MCF 10A (cell line): ENCODE results near the gene SGCD. TPM values are rescaled to one million over a fixed set of nuclear protein-coding genes. Genes with fewer than 3 reads are reported as not detected.

Experiments
- BruUV-seq: library from RNA; stranded (reverse); fragments of 400-500 nt; replicated peaks from 2 replicates; lab custom pipeline; 2021; lab: Mats Ljungman, UMichigan
- CTCF ChIA-PET: fragments of 300-600 bp; sonication (Branson Sonifier 250); formaldehyde crosslinking; extraction: SDS; loops from one replicate; lab custom pipeline; 2021; ENCODE audit warnings: antibody characterized with exemption, inconsistent platforms; lab: Yijun Ruan, JAX
- POLR2A ChIA-PET: fragments of 300-600, 350-650 bp; sonication (Branson Sonifier 250); formaldehyde crosslinking; extraction: SDS; loops from one replicate; lab custom pipeline; 2020; ENCODE audit warnings: antibody characterized with exemption, inconsistent platforms; lab: Yijun Ruan, JAX
- DNase-seq: peaks from one replicate; pipeline ENCODE4 v3.0.0-alpha.2; 2018; ENCODE audit not compliant: unreplicated experiment
- H3K27ac Mint-ChIP-seq: one replicate; pipeline ENCODE4 v1.8.0; 2022; ENCODE audit warnings: mild to moderate bottlenecking, low read depth, mixed read lengths; ENCODE audit not compliant: unreplicated experiment
- H3K27me3 Mint-ChIP-seq: one replicate; pipeline ENCODE4 v1.8.0; 2022; ENCODE audit warnings: mixed read lengths; ENCODE audit not compliant: insufficient read depth, unreplicated experiment
- H3K36me3 Mint-ChIP-seq: one replicate; pipeline ENCODE4 v1.8.0; 2022; ENCODE audit warnings: mild to moderate bottlenecking, moderate library complexity, mixed read lengths; ENCODE audit not compliant: insufficient read depth, unreplicated experiment
- H3K4me1 Mint-ChIP-seq: one replicate; pipeline ENCODE4 v1.8.0; 2022; ENCODE audit warnings: mixed read lengths; ENCODE audit not compliant: insufficient read depth, unreplicated experiment
- H3K4me3 Mint-ChIP-seq: one replicate; pipeline ENCODE4 v1.8.0; 2022; ENCODE audit warnings: mild to moderate bottlenecking, moderate library complexity, mixed read lengths; ENCODE audit not compliant: unreplicated experiment
- H3K9me3 Mint-ChIP-seq: one replicate; pipeline ENCODE4 v1.8.0; 2022; ENCODE audit warnings: mixed read lengths; ENCODE audit not compliant: unreplicated experiment
- CTCF ChIP-seq: fragments of 200-600 bp; IDR thresholded peaks from one replicate; pipeline ENCODE4 v1.8.0; 2022; ENCODE audit warnings: antibody characterized with exemption, mild to moderate bottlenecking; ENCODE audit not compliant: unreplicated experiment
- intact Hi-C: fragments of 100-400 bp; cut with micrococcal nuclease; formaldehyde crosslinking; loops from 2 replicates; pipeline ENCODE4 v1.14.1; 2022
- total RNA-seq: library from RNA; stranded (reverse); gene quantifications from 2 replicates; pipeline ENCODE4 v1.2.3, GENCODE V29; 2022

SGCD gene
- total RNA-seq, 1 experiment from 2014 or later, result 0.14 TPM

GRCh38 chr5:156589104-156589945, 262.4 kb downstream of the SGCD start:
- intact Hi-C loops, result no loop called here
- Mint-ChIP-seq H3K36me3 (no peaks in the 10 kb centered on the region), H3K4me3 (no peak overlapping the region), H3K27me3 (no peaks in the 10 kb centered on the region), H3K27ac (no peak overlapping the region), H3K4me1 (peaks cover 6% of the 10 kb centered on the region), H3K9me3 (no peaks in the 10 kb centered on the region)
- no peak for DNase-seq
- POLR2A ChIA-PET, result no interaction called here
- CTCF ChIA-PET, result no interaction called here
- TF ChIP-seq CTCF, result no peak
- BruUV-seq, result no TSS peak

DNA sequence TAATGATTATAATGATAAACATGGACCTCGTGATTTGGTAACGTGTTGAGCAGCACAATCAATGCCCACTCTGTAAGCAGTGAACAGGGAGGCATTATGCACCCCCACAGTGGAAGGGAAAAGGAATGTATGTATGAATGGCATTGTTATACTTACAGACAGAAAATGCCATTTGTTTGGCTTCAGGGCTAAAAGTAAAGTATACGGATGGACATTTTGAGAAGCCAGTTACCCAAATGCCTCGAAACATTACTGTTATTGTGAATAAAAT, 262.9 kb downstream of the SGCD start:
- Mint-ChIP-seq H3K27ac (no peak overlapping the region), H3K9me3 (no peaks in the 10 kb centered on the region), H3K4me3 (no peak overlapping the region), H3K27me3 (no peaks in the 10 kb centered on the region), H3K4me1 (peaks cover 6% of the 10 kb centered on the region), H3K36me3 (no peaks in the 10 kb centered on the region)
- intact Hi-C loops, result no loop called here
- CTCF ChIA-PET, result no interaction called here
- no peak for TF ChIP-seq CTCF
- POLR2A ChIA-PET, result no interaction called here
- no peak for DNase-seq
- no TSS peak for BruUV-seq

DNA sequence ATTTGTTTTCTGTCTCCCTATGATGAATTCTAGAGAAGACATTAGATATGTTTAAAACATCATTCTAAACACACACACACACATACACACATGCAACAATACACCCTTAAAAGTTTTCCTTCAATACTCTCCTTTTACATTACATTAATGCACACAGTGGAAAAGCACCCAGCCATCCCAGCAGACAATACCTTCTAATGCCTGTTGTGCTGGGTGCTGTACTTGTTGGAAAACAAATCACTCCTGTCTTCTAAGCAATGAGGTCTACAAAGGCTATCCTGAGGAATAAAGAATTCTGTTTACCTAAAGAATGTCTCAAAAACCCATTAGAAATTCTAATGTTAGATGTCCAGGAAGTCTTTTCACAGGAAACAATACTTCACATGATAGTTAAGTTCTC, 264.0 kb downstream of the SGCD start:
- H3K4me3 Mint-ChIP-seq, result no peak overlapping the region
- no TSS peak for BruUV-seq
- H3K27me3 Mint-ChIP-seq, result no peaks in the 10 kb centered on the region
- no peaks in the 10 kb centered on the region for H3K36me3 Mint-ChIP-seq
- ChIA-PET CTCF (interaction anchor here (0.6 kb wide), 1 partner anchor 36 kb away, joined by 3 read pairs; no protein-coding TSS in a partner anchor), POLR2A (no interaction called here)
- no peak for DNase-seq
- H3K9me3 Mint-ChIP-seq, result no peaks in the 10 kb centered on the region
- no peak for TF ChIP-seq CTCF
- no peak overlapping the region for H3K27ac Mint-ChIP-seq
- intact Hi-C loops, result no loop called here
- peaks cover 6% of the 10 kb centered on the region for H3K4me1 Mint-ChIP-seq

DNA sequence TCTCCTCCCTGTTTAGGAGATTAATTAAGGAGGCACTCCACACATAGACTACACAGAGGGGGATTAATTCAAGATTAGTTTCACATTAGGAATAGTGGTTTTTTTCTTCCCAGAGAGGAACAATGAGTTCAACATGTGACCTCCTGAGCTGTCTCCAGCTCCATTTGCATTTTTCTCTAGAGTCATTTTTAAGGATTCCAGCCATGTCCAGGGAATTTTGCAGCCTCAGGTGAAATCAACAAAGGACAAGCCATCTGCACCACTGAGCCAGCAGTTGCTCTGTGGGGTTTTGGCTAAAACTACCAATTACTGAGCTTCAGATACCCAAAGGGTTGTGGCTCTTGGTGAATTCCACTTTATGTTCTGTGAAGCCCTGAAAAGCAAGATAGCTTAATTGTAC, 264.7 kb downstream of the SGCD start:
- POLR2A ChIA-PET, result no interaction called here
- H3K4me3 Mint-ChIP-seq, result no peak overlapping the region
- H3K9me3 Mint-ChIP-seq, result no peaks in the 10 kb centered on the region
- no peak for TF ChIP-seq CTCF
- intact Hi-C loops, result no loop called here
- DNase-seq, result no peak
- H3K27me3 Mint-ChIP-seq, result no peaks in the 10 kb centered on the region
- peaks cover 10% of the 10 kb centered on the region for H3K4me1 Mint-ChIP-seq
- H3K27ac Mint-ChIP-seq, result no peak overlapping the region
- H3K36me3 Mint-ChIP-seq, result no peaks in the 10 kb centered on the region
- CTCF ChIA-PET, result interaction anchor here (0.6 kb wide), 1 partner anchor 36 kb away, joined by 3 read pairs; no protein-coding TSS in a partner anchor
- no TSS peak for BruUV-seq
